GM12874 (cell line): ENCODE results near the gene TBC1D22A.

Experiments
- TF ChIP-seq, protein P1 (sequence below): IDR thresholded peaks from 2 replicates; pipeline ENCODE4 v1.5.1; 2011; ENCODE audit warnings: low read depth, mild to moderate bottlenecking, control low read depth, low read length, moderate library complexity; ENCODE audit not compliant: insufficient read depth

The TBC1D22A gene

DNA sequence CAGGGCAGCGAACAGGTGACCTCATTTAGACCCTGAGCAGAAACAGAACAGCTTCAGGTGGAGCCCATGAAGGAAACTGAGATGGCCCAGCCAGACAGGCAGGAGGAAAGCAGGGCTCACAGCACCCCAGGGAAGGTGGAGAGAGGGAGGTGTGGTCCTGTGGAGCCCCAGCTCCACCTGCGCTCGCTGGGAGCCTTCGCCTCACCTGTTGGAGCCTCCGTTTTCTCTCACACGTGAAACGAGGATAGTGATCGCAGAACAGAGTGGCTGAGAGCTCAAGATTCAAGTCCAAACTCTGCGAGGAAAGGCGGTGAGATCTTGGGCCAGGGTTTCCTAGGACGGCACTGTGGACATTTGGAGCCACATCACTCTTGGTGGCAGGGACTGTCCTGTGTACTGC, 15.8 kb upstream of the TBC1D22A start:
- TF ChIP-seq, protein P1, sequence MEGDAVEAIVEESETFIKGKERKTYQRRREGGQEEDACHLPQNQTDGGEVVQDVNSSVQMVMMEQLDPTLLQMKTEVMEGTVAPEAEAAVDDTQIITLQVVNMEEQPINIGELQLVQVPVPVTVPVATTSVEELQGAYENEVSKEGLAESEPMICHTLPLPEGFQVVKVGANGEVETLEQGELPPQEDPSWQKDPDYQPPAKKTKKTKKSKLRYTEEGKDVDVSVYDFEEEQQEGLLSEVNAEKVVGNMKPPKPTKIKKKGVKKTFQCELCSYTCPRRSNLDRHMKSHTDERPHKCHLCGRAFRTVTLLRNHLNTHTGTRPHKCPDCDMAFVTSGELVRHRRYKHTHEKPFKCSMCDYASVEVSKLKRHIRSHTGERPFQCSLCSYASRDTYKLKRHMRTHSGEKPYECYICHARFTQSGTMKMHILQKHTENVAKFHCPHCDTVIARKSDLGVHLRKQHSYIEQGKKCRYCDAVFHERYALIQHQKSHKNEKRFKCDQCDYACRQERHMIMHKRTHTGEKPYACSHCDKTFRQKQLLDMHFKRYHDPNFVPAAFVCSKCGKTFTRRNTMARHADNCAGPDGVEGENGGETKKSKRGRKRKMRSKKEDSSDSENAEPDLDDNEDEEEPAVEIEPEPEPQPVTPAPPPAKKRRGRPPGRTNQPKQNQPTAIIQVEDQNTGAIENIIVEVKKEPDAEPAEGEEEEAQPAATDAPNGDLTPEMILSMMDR, result no peak

DNA sequence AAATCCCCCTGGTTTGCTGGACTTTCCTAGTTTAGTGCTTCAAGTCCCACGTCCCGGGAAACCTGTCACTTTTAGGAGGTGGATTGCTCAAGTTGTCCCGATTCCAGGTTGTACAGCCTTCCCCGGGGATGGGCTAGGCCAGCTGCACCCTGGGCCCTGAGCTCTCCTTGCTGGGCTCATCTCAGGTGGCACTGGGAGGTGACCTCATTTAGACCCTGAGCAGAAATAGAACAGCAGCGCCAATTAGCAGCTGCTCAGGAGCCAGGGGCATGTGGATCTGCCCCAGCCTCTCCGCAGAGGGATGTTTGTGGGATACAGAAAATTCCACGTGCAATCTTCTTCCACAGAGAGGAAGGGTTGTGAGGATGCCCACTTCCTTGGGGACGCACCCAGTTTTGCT, 14.8 kb upstream of the TBC1D22A start:
- TF ChIP-seq, protein P1, result no peak

DNA sequence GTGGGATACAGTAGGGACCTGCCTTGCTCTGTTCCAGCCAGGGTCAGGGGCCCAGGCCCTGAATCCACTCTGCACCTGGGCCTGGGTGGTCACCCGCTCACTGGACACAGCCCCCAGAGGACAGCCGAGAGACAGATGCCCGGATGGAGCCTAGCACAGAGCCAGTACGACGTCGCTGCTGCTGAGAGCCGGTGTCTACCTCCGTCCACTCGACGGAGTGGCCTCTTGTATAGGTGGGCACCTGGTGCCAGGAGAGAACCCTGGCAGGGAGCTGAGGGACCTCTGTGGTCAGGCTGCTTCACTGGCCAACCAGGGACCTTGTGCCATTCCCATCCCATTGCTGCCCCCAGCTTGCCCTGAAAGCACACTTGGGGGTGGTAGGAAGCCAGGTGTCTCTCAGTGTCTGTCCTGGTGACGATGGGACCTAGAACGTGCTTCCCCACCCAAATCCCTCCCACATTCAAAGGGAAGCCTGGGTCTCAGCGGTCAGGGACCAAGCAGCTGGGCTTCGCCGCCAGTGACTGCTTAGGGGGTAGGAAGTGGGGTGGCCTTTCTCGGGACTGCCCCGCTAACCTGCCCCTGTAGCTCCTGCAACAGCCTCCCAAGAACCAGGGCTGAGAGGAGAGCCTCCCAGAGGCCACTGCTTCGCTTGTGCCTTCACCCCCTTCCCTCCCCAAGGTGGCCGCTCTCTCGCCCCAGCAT, 14.1 kb upstream of the TBC1D22A start:
- TF ChIP-seq, protein P1, result no peak

DNA sequence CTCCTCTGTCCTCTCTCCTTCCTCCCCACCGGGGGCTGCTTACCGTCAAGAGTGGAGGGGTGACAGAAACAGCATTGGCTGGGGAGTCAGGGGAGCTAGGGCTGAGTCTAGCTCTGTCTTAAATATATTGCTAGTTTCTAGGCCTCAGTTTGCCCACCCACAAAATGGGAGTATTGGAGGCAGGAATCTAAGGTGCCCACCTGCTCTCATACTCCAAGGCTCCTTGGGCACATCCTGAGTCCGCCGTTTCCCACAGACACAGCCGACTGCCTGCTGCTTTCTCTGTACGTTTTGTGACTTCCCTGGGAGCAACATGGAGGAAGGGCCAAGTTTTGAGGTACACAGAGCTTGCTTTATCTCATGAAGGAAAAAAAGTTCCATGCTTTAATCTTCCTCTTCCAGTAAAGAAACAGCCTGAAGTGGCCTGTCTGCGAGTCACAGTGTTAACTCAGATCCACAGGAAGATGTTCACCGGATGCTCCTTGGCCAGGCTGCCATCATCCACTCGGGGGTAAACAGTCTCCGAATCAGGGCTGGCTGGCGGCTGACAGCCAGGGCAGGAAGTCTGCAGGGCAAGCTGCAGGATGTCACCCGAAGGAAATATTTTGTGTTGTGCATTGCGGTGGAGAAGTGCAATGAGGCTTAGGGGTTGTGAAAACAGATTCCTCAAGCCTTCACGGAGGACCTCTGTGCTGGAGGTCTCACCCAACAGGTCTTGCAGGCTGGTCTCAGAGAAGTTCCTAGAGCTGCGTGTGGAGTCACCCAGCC, 13.4 kb upstream of the TBC1D22A start:
- TF ChIP-seq, protein P1, result no peak

DNA sequence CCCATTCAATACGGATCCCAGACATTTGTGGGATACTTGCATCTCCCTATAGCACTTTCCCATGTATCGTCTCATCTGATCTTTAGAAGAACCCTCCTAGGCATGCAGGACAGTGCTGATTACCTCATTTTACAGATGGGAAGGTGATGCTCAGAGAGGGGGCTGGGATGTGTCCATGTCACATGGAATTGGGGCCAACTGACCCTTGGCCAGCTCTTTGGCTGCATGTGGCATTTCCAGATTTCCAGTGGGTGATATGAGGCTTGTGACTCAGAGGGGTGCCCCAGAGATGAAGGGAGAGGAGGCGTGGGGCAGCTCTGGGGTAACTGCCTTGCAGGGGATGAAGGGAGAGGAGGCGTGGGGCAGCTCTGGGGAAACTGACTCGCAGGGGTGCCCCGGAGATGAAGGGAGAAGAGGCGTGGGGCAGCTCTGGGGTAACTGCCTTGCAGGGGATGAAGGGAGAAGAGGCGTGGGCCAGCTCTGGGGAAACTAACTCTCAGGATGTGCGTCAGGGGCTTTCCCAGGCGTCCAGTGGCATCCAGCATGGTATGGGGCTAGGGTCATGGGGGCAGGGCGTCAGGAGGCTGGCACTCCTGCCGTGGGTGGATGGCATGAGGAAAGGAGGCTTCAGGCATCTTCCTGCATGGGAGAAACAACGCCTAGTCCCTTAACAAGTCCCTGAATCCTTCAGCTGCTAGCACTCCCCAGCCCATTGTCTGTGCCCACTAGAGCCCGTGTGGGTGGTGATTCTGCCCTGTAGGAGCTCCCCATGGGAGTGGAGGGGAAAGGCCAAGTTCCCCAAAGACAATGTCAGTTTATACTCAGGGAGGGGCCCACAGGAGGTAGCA, 12.5 kb upstream of the TBC1D22A start:
- TF ChIP-seq, protein P1, result no peak

DNA sequence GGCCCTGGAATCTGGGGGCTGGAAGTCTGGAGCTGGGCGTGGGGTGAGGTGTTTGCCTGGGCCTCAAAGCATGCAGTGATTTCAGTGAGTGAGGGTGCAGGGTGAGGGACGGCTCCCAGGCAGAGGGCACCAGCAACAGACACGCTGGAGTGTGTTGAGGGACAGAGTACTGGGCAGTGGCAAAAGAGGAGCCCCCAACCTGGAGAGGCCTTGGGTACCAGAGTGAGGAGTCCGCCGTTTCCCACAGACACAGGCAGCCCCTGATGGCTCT, 12.0 kb upstream of the TBC1D22A start:
- TF ChIP-seq, protein P1, result no peak

DNA sequence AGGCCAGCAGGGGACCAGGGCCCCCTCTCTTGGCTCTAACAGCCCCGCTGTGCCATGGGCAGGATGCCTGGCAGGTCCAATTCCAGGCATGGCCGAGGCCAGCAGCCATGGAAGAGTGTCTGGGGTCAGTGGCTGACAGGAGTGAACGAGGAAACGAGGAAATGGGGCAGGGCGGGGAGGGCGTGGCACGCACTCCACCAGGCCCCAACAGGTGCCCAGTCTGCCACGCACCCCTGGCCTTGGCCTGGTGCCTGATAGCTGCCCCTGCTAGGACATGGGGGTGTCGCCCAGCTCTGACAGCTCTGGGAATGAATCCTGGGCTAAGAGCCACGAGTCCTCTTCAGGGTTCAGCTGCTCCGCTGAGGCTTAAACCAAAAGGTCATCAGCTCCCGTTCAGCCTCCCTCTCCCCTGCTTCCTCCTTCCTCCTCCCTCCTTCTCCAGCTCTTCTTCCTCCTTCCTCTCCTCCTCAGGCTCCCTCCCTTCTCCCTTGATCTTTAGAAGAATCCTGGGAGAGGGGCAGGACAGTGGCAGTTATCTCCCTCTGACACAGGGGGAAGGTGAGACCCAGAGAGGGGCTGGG, 11.5 kb upstream of the TBC1D22A start:
- TF ChIP-seq, protein P1, result no peak
